H9 (cell line): Measurements from ENCODE around the gene R3HDM2. TPM values are rescaled to one million over a fixed set of nuclear protein-coding genes. Genes with fewer than 3 reads are reported as not detected.

Source experiments
- DNase-seq: peaks from one replicate; pipeline ENCODE4 v3.0.0-alpha.2; 2017
- H2AFZ ChIP-seq: one replicate; pipeline ENCODE4 v1.6.1; 2013; ENCODE audit warnings: mild to moderate bottlenecking, low read length, control low read depth, moderate library complexity
- H2AK5ac ChIP-seq: 2 replicates; pipeline ENCODE4 v1.6.1; 2013; ENCODE audit warnings: low read length, control low read depth, mixed read lengths; ENCODE audit not compliant: insufficient read length
- H2BK120ac ChIP-seq: one replicate; pipeline ENCODE4 v1.6.1; 2013; ENCODE audit warnings: low read depth, mild to moderate bottlenecking, low read length, control low read depth, inconsistent platforms; ENCODE audit not compliant: poor library complexity, severe bottlenecking
- H2BK12ac ChIP-seq: 2 replicates; pipeline ENCODE4 v1.6.1; 2013; ENCODE audit warnings: low read length, control low read depth, mixed read lengths, low read depth; ENCODE audit not compliant: insufficient read length
- H2BK15ac ChIP-seq: 2 replicates; pipeline ENCODE4 v1.6.1; 2013; ENCODE audit warnings: low read depth, low read length, control low read depth
- H2BK20ac ChIP-seq: one replicate; pipeline ENCODE4 v1.6.1; 2013; ENCODE audit warnings: low read depth, mild to moderate bottlenecking, low read length, control low read depth, inconsistent platforms; ENCODE audit not compliant: poor library complexity, severe bottlenecking
- H2BK5ac ChIP-seq: 2 replicates; pipeline ENCODE4 v1.6.1; 2013; ENCODE audit warnings: low read length, control low read depth, mixed read lengths; ENCODE audit not compliant: insufficient read length
- H3K14ac ChIP-seq: 2 replicates; pipeline ENCODE4 v1.6.1; 2013; ENCODE audit warnings: low read length, control low read depth; ENCODE audit not compliant: insufficient read depth
- H3K18ac ChIP-seq: 2 replicates; pipeline ENCODE4 v1.6.1; 2013; ENCODE audit warnings: low read depth, mild to moderate bottlenecking, mixed read lengths, low read length, control low read depth; ENCODE audit not compliant: insufficient read length
- H3K23ac ChIP-seq: 2 replicates; pipeline ENCODE4 v1.6.1; 2013; ENCODE audit warnings: low read length, control low read depth, mixed read lengths, low read depth; ENCODE audit not compliant: insufficient read length
- H3K23me2 ChIP-seq: 2 replicates; pipeline ENCODE4 v1.6.1; 2013; ENCODE audit warnings: low read depth, mild to moderate bottlenecking, mixed read lengths, low read length, control low read depth; ENCODE audit not compliant: insufficient read length, poor library complexity, severe bottlenecking
- H3K27ac ChIP-seq: 2 replicates; pipeline ENCODE4 v1.5.1; 2013; ENCODE audit warnings: low read length, control low read depth, mixed read lengths, low read depth; ENCODE audit not compliant: insufficient read length
- H3K27me3 ChIP-seq: 2 replicates; pipeline ENCODE4 v1.6.1; 2013; ENCODE audit warnings: low read length, control low read depth, inconsistent platforms; ENCODE audit not compliant: insufficient read depth
- H3K4ac ChIP-seq: 2 replicates; pipeline ENCODE4 v1.6.1; 2013; ENCODE audit warnings: low read depth, mild to moderate bottlenecking, control low read depth, inconsistent platforms, low read length, moderate library complexity
- H3K4me1 ChIP-seq: 2 replicates; pipeline ENCODE4 v1.6.1; 2013; ENCODE audit warnings: low read length, control low read depth, inconsistent platforms; ENCODE audit not compliant: insufficient read depth
- H3K4me2 ChIP-seq: 2 replicates; pipeline ENCODE4 v1.6.1; 2013; ENCODE audit warnings: low read length, control low read depth, mixed read lengths; ENCODE audit not compliant: insufficient read length, insufficient read depth
- H3K56ac ChIP-seq: 2 replicates; pipeline ENCODE4 v1.6.1; 2013; ENCODE audit warnings: low read depth, mild to moderate bottlenecking, mixed read lengths, low read length, control low read depth; ENCODE audit not compliant: insufficient read length
- H3K79me1 ChIP-seq: 2 replicates; pipeline ENCODE4 v1.6.1; 2013; ENCODE audit warnings: low read depth, mild to moderate bottlenecking, moderate library complexity, low read length, control low read depth, inconsistent platforms; ENCODE audit not compliant: insufficient read depth, poor library complexity, severe bottlenecking
- H3K79me2 ChIP-seq: 2 replicates; pipeline ENCODE4 v1.6.1; 2013; ENCODE audit warnings: low read length, control low read depth, inconsistent platforms; ENCODE audit not compliant: insufficient read depth
- H3K9ac ChIP-seq: 2 replicates; pipeline ENCODE4 v1.6.1; 2013; ENCODE audit warnings: low read length, control low read depth, mixed read lengths; ENCODE audit not compliant: insufficient read length; ENCODE audit errors: extremely low read depth
- H3K9me3 ChIP-seq: one replicate; pipeline ENCODE4 v1.6.1; 2013; ENCODE audit warnings: low read depth, low read length, inconsistent platforms; ENCODE audit not compliant: control insufficient read depth
- H3T11ph ChIP-seq: one replicate; pipeline ENCODE4 v1.6.1; 2013; ENCODE audit warnings: mild to moderate bottlenecking, low read length, control low read depth, inconsistent platforms
- H4K20me1 ChIP-seq: one replicate; pipeline ENCODE4 v1.6.1; 2013; ENCODE audit not compliant: control insufficient read depth, insufficient read length, insufficient read depth
- H4K5ac ChIP-seq: 2 replicates; pipeline ENCODE4 v1.6.1; 2013; ENCODE audit warnings: low read depth, mild to moderate bottlenecking, mixed read lengths, low read length, control low read depth; ENCODE audit not compliant: insufficient read length
- H4K8ac ChIP-seq: replicated peaks from 2 replicates; pipeline ENCODE4 v1.6.1; 2013; ENCODE audit warnings: low read length, control low read depth, mixed read lengths, low read depth; ENCODE audit not compliant: insufficient read length
- H4K91ac ChIP-seq: 2 replicates; pipeline ENCODE4 v1.6.1; 2013; ENCODE audit warnings: low read depth, mild to moderate bottlenecking, moderate library complexity, mixed read lengths, low read length, control low read depth; ENCODE audit not compliant: insufficient read length
- H3K27ac Mint-ChIP-seq, 3 experiments: 2 replicates in 2 of 3; 3 replicates in 1 of 3; pipeline ENCODE4 v1.8.0; 2020 to 2021; ENCODE audit warnings: mixed read lengths in 3 of 3, mild to moderate bottlenecking in 1 of 3, moderate library complexity in 1 of 3
- H3K27me3 Mint-ChIP-seq: 2 replicates; pipeline ENCODE4 v1.8.0; 2021; ENCODE audit warnings: low read depth, mild to moderate bottlenecking, moderate library complexity, mixed read lengths
- H3K36me3 Mint-ChIP-seq, 3 experiments: 2 replicates in 2 of 3; 3 replicates in 1 of 3; pipeline ENCODE4 v1.8.0; 2020 to 2021; ENCODE audit warnings: low read depth in 3 of 3, mixed read lengths in 3 of 3; ENCODE audit not compliant: insufficient read depth in 1 of 3
- H3K4me1 Mint-ChIP-seq, 2 experiments: 2 replicates each; pipeline ENCODE4 v1.8.0; 2020; ENCODE audit warnings: mixed read lengths in 2 of 2
- H3K4me3 Mint-ChIP-seq, 2 experiments: 2 replicates in 1 of 2; 3 replicates in 1 of 2; pipeline ENCODE4 v1.8.0; 2020 to 2021; ENCODE audit warnings: mild to moderate bottlenecking in 2 of 2, mixed read lengths in 2 of 2, moderate library complexity in 1 of 2
- H3K9me3 Mint-ChIP-seq, 2 experiments: 2 replicates in 1 of 2; 3 replicates in 1 of 2; pipeline ENCODE4 v1.8.0; 2020; ENCODE audit warnings: mild to moderate bottlenecking in 2 of 2, mixed read lengths in 2 of 2, moderate library complexity in 1 of 2
- WGBS: extraction: QIAGEN DNeasy Blood & Tissue Kit; methylation state at CpG from one replicate; pipeline ENCODE4 v1.1.7; 2013; ENCODE audit warnings: missing lambda C conversion rate, low lambda C conversion rate, mixed read lengths; ENCODE audit not compliant: insufficient read length; ENCODE audit errors: extremely low coverage; 5-methylcytosine and 5-hydroxymethylcytosine counted together
- total RNA-seq: library from RNA; stranded (reverse); gene quantifications from 2 replicates; pipeline ENCODE4 v1.2.1, GENCODE V29; 2021
- TF ChIP-seq, protein P1 (sequence below): fragments of 200-600 bp; sonication (generic); conservative IDR thresholded peaks from 3 replicates; pipeline ENCODE4 v1.8.0; 2021; ENCODE audit warnings: antibody characterized with exemption, mild to moderate bottlenecking

The R3HDM2 gene
- total RNA-seq, 1 experiment from 2014 or later: 43.9 TPM

DNA sequence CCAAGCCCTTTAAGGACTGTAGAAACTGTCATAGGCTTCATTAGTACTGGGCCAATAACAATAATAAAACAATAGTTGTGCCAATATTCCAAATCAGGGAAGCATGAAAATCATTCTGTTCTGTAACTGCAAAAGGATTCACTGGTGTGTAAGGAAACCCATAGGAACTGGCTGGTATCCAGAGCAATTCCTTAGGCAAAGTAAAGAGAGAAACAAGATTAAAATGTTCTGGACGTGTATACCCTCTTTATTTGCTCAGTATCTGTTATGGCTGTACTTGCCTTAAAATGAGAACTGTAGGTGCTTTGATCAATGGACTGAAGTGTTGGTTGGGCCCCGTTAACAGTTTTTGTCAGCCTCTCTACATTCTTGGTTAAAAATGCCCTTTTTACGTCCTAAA lies 107.4 kb downstream of the R3HDM2 start:
- H4K20me1 ChIP-seq: no peaks in the 10 kb centered on the region
- Mint-ChIP-seq H3K27me3 (no peaks in the 10 kb centered on the region), H3K4me3 (no peak overlapping the region), H3K9me3 (no peaks in the 10 kb centered on the region), H3K4me1 (peaks cover 5 to 7% of the 10 kb centered on the region in 2 experiments; a peak in 3 of 4 replicates), H3K27ac (no peak overlapping the region), H3K36me3 (peaks cover 0 to 4% (median 4%) of the 10 kb centered on the region in 3 experiments; a peak in 3 of 7 replicates)
- H3K56ac ChIP-seq: no peak overlapping the region
- H3K9ac ChIP-seq: no peak overlapping the region
- H3K14ac ChIP-seq: no peak overlapping the region
- H3K23ac ChIP-seq: no peak overlapping the region
- no peak overlapping the region for H4K91ac ChIP-seq
- no peak overlapping the region for H3K18ac ChIP-seq
- no peaks in the 10 kb centered on the region for H3K23me2 ChIP-seq
- no peak overlapping the region for H2AK5ac ChIP-seq
- TF ChIP-seq, protein P1, sequence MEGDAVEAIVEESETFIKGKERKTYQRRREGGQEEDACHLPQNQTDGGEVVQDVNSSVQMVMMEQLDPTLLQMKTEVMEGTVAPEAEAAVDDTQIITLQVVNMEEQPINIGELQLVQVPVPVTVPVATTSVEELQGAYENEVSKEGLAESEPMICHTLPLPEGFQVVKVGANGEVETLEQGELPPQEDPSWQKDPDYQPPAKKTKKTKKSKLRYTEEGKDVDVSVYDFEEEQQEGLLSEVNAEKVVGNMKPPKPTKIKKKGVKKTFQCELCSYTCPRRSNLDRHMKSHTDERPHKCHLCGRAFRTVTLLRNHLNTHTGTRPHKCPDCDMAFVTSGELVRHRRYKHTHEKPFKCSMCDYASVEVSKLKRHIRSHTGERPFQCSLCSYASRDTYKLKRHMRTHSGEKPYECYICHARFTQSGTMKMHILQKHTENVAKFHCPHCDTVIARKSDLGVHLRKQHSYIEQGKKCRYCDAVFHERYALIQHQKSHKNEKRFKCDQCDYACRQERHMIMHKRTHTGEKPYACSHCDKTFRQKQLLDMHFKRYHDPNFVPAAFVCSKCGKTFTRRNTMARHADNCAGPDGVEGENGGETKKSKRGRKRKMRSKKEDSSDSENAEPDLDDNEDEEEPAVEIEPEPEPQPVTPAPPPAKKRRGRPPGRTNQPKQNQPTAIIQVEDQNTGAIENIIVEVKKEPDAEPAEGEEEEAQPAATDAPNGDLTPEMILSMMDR: no peak
- H3K9me3 ChIP-seq: no peaks in the 10 kb centered on the region
- no peak overlapping the region for H3K4ac ChIP-seq
- no peak overlapping the region for H4K5ac ChIP-seq
- H3K4me2 ChIP-seq: no peak overlapping the region
- H2BK5ac ChIP-seq: no peak overlapping the region
- no peak overlapping the region for H3K27ac ChIP-seq
- H3T11ph ChIP-seq: no peak overlapping the region
- no peak overlapping the region for H2BK120ac ChIP-seq
- H2AFZ ChIP-seq: no peak overlapping the region
- H2BK20ac ChIP-seq: no peak overlapping the region
- no peaks in the 10 kb centered on the region for H3K79me2 ChIP-seq
- H3K27me3 ChIP-seq: no peaks in the 10 kb centered on the region
- no peak overlapping the region for H4K8ac ChIP-seq
- WGBS: no CpG with 5 or more reads among the region's 3 CpGs
- H2BK12ac ChIP-seq: no peak overlapping the region
- DNase-seq: no peak
- no peaks in the 10 kb centered on the region for H3K79me1 ChIP-seq
- no peak overlapping the region for H2BK15ac ChIP-seq
- no peaks in the 10 kb centered on the region; the same call in 1 of the 2 replicates for H3K4me1 ChIP-seq
